Measurements from ENCODE around the gene CYP4F22. TPM values are rescaled to one million over a fixed set of nuclear protein-coding genes. Genes with fewer than 3 reads are reported as not detected.

The CYP4F22 gene
- 4.0 TPM for polyA plus RNA-seq (2013)

GRCh38 chr19:15508035-15508710, at the start of gene CYP4F22:
Gene CYP4F22, plus strand, starts transcription at chr19:15508525. Its CDS starts 16,812 bp downstream, at chr19:15525337.
- H3K9me3 ChIP-seq (ENCODE audit: control extremely low read depth in 1 of 5, control insufficient read depth in 4 of 5, insufficient read depth in 2 of 5, low read depth in 1 of 5, low read length in 4 of 5) = no peaks in the 10 kb centered on the region
- ChIA-PET CTCF (interaction anchor here (0.9 kb wide), 1 partner anchor 89 kb away, joined by 3 read pairs; the partner anchor contains the start of gene AKAP8L), POLR2A (interaction anchor here (0.6 kb wide), 1 partner anchor 47 kb away, joined by 3 read pairs; no protein-coding TSS in a partner anchor)
- H3K27me3 ChIP-seq (replicated peaks in 2 of 5; ENCODE audit: control insufficient read depth in 4 of 5, insufficient read depth in 5 of 5, low read length in 4 of 5) = peaks cover 0 to 9% (median 0%) of the 10 kb centered on the region in 5 experiments
- H3K36me3 ChIP-seq (ENCODE audit: control insufficient read depth in 4 of 4, insufficient read depth in 4 of 4, low read length in 3 of 4) = no peaks in the 10 kb centered on the region
- H3K4me3 ChIP-seq (ENCODE audit: control insufficient read depth in 1 of 7, extremely low read depth in 1 of 7, insufficient read depth in 4 of 7, low read depth in 2 of 7, low read length in 6 of 7) = peak within 1 kb of the TSS; percentile 48 to 76 (median 59)
- DNase-seq = peak in 2 of 3 donors; percentile 27 to 40
- H3K4me1 ChIP-seq (ENCODE audit: control extremely low read depth in 1 of 4, control insufficient read depth in 4 of 4, insufficient read depth in 4 of 4, low read length in 3 of 4) = peaks cover 0 to 19% (median 12%) of the 10 kb centered on the region in 4 experiments
- no peak within 1 kb of the TSS for H3K27ac ChIP-seq (ENCODE audit: insufficient read depth in 1 of 2, low read depth in 1 of 2, low read length in 2 of 2, poor library complexity in 1 of 2, severe bottlenecking in 2 of 2)
- WGBS (ENCODE audit: insufficient coverage) = 5% methylated on average over 40 of the region's 52 CpGs

GRCh38 chr19:15461694-15462093, 46.6 kb upstream of the CYP4F22 start:
- Histone ChIP-seq H3K27ac (ENCODE audit: insufficient read depth in 1 of 2, low read depth in 1 of 2, low read length in 2 of 2, poor library complexity in 1 of 2, severe bottlenecking in 2 of 2) (peak overlapping the region in 1 of 2 experiments; percentile 34), H3K9me3 (ENCODE audit: control extremely low read depth in 1 of 5, control insufficient read depth in 4 of 5, insufficient read depth in 2 of 5, low read depth in 1 of 5, low read length in 4 of 5) (no peaks in the 10 kb centered on the region), H3K4me3 (ENCODE audit: control insufficient read depth in 1 of 7, extremely low read depth in 1 of 7, insufficient read depth in 4 of 7, low read depth in 2 of 7, low read length in 6 of 7) (no peak overlapping the region), H3K4me1 (ENCODE audit: control extremely low read depth in 1 of 4, control insufficient read depth in 4 of 4, insufficient read depth in 4 of 4, low read length in 3 of 4) (peaks cover 21 to 52% (median 45%) of the 10 kb centered on the region in 4 experiments), H3K36me3 (ENCODE audit: control insufficient read depth in 4 of 4, insufficient read depth in 4 of 4, low read length in 3 of 4) (peaks cover 5 to 38% (median 27%) of the 10 kb centered on the region in 4 experiments), H3K27me3 (replicated peaks in 2 of 5; ENCODE audit: control insufficient read depth in 4 of 5, insufficient read depth in 5 of 5, low read length in 4 of 5) (no peaks in the 10 kb centered on the region)
- ChIA-PET POLR2A (no interaction called here), CTCF (interaction anchor here (1.3 to 3.2 kb wide), 2 partner anchors 10 to 83 kb away, joined by 4 to 16 read pairs; partner anchors contain the start of gene WIZ)
- 100% methylated on average over 2 of the region's 2 CpGs for WGBS (ENCODE audit: insufficient coverage)
- DNase-seq = no peak

GRCh38 chr19:15463861-15464371, 44.4 kb upstream of the CYP4F22 start:
- CTCF ChIA-PET = interaction anchor here (1.1 to 5.6 kb wide), 9 partner anchors 9 to 91 kb away, joined by 3 to 30 read pairs (median 9); partner anchors contain the start of genes AKAP8L, PGLYRP2 and WIZ
- Histone ChIP-seq H3K4me3 (ENCODE audit: control insufficient read depth in 1 of 7, extremely low read depth in 1 of 7, insufficient read depth in 4 of 7, low read depth in 2 of 7, low read length in 6 of 7) (peak overlapping the region; percentile 58 to 84 (median 72)), H3K9me3 (ENCODE audit: control extremely low read depth in 1 of 5, control insufficient read depth in 4 of 5, insufficient read depth in 2 of 5, low read depth in 1 of 5, low read length in 4 of 5) (no peaks in the 10 kb centered on the region), H3K27me3 (replicated peaks in 2 of 5; ENCODE audit: control insufficient read depth in 4 of 5, insufficient read depth in 5 of 5, low read length in 4 of 5) (no peaks in the 10 kb centered on the region), H3K36me3 (ENCODE audit: control insufficient read depth in 4 of 4, insufficient read depth in 4 of 4, low read length in 3 of 4) (peaks cover 5 to 23% (median 15%) of the 10 kb centered on the region in 4 experiments), H3K4me1 (ENCODE audit: control extremely low read depth in 1 of 4, control insufficient read depth in 4 of 4, insufficient read depth in 4 of 4, low read length in 3 of 4) (peaks cover 25 to 74% (median 66%) of the 10 kb centered on the region in 4 experiments), H3K27ac (ENCODE audit: insufficient read depth in 1 of 2, low read depth in 1 of 2, low read length in 2 of 2, poor library complexity in 1 of 2, severe bottlenecking in 2 of 2) (peak overlapping the region; percentile 77 to 90)
- DNase-seq = peak; percentile 72 to 90 (median 86)
- POLR2A ChIA-PET = interaction anchor here (0.6 to 2.7 kb wide), 12 partner anchors 10 to 87 kb away, joined by 3 to 17 read pairs (median 4); partner anchors contain the start of genes AKAP8, AKAP8L and PGLYRP2
- 0% methylated on average over 16 of the region's 25 CpGs for WGBS (ENCODE audit: insufficient coverage)

GRCh38 chr19:15464394-15465385, 43.6 kb upstream of the CYP4F22 start, which contains the start of gene RASAL3:
Gene RASAL3, minus strand, starts transcription at chr19:15464544. Its CDS starts 186 bp downstream, at chr19:15464358.
- Histone ChIP-seq H3K9me3 (ENCODE audit: control extremely low read depth in 1 of 5, control insufficient read depth in 4 of 5, insufficient read depth in 2 of 5, low read depth in 1 of 5, low read length in 4 of 5) (no peaks in the 10 kb centered on the region), H3K4me1 (ENCODE audit: control extremely low read depth in 1 of 4, control insufficient read depth in 4 of 4, insufficient read depth in 4 of 4, low read length in 3 of 4) (peaks cover 25 to 82% (median 74%) of the 10 kb centered on the region in 4 experiments), H3K27me3 (replicated peaks in 2 of 5; ENCODE audit: control insufficient read depth in 4 of 5, insufficient read depth in 5 of 5, low read length in 4 of 5) (no peaks in the 10 kb centered on the region), H3K27ac (ENCODE audit: insufficient read depth in 1 of 2, low read depth in 1 of 2, low read length in 2 of 2, poor library complexity in 1 of 2, severe bottlenecking in 2 of 2) (peak within 1 kb of the TSS; percentile 77 to 90), H3K4me3 (ENCODE audit: control insufficient read depth in 1 of 7, extremely low read depth in 1 of 7, insufficient read depth in 4 of 7, low read depth in 2 of 7, low read length in 6 of 7) (peak within 1 kb of the TSS; percentile 58 to 84 (median 72)), H3K36me3 (ENCODE audit: control insufficient read depth in 4 of 4, insufficient read depth in 4 of 4, low read length in 3 of 4) (peaks cover 5 to 19% (median 12%) of the 10 kb centered on the region in 4 experiments)
- ChIA-PET CTCF (interaction anchor here (1.2 to 5.6 kb wide), 7 partner anchors 9 to 90 kb away, joined by 3 to 30 read pairs (median 9); partner anchors contain the start of genes AKAP8L and PGLYRP2), POLR2A (interaction anchor here (0.9 to 2.7 kb wide), 7 partner anchors 10 to 50 kb away, joined by 3 to 17 read pairs (median 12); partner anchors contain the start of genes AKAP8L and PGLYRP2)
- WGBS (ENCODE audit: insufficient coverage) = 16% methylated on average over 10 of the region's 17 CpGs
- DNase-seq = peak in 2 of 3 donors; percentile 74 to 83

- H3K9me3 ChIP-seq (ENCODE audit: control extremely low read depth in 1 of 5, control insufficient read depth in 4 of 5, insufficient read depth in 2 of 5, low read depth in 1 of 5, low read length in 4 of 5) = no peaks in the 10 kb centered on the region
- H3K4me1 ChIP-seq (ENCODE audit: control extremely low read depth in 1 of 4, control insufficient read depth in 4 of 4, insufficient read depth in 4 of 4, low read length in 3 of 4) = peaks cover 25 to 77% (median 75%) of the 10 kb centered on the region in 4 experiments
- DNase-seq = peak; percentile 88 to 98 (median 96)
- CTCF ChIA-PET = interaction anchor here (0.6 to 5.6 kb wide), 17 partner anchors 9 to 257 kb away, joined by 3 to 29 read pairs (median 4); partner anchors contain the start of genes AKAP8L and PGLYRP2
- peak overlapping the region in 2 of 7 experiments; percentile 11 to 36 for H3K4me3 ChIP-seq (ENCODE audit: control insufficient read depth in 1 of 7, extremely low read depth in 1 of 7, insufficient read depth in 4 of 7, low read depth in 2 of 7, low read length in 6 of 7)
- H3K27me3 ChIP-seq (replicated peaks in 2 of 5; ENCODE audit: control insufficient read depth in 4 of 5, insufficient read depth in 5 of 5, low read length in 4 of 5) = no peaks in the 10 kb centered on the region
- WGBS (ENCODE audit: insufficient coverage) = 9% methylated on average over 7 of the region's 8 CpGs
- POLR2A ChIA-PET = interaction anchor here (1.0 to 2.4 kb wide), 6 partner anchors 9 to 48 kb away, joined by 3 to 16 read pairs (median 5); partner anchors contain the start of gene AKAP8L
- H3K27ac ChIP-seq (ENCODE audit: insufficient read depth in 1 of 2, low read depth in 1 of 2, low read length in 2 of 2, poor library complexity in 1 of 2, severe bottlenecking in 2 of 2) = peak overlapping the region in 1 of 2 experiments; percentile 47
- no peaks in the 10 kb centered on the region for H3K36me3 ChIP-seq (ENCODE audit: control insufficient read depth in 4 of 4, insufficient read depth in 4 of 4, low read length in 3 of 4)
Observed at GRCh38 chr19:15466851-15467733, 41.2 kb upstream of the CYP4F22 start.

All from common myeloid progenitor, CD34-positive (primary cell).